ENCODE measurements around the gene CNIH2. TPM values are rescaled to one million over a fixed set of nuclear protein-coding genes. Genes with fewer than 3 reads are reported as not detected.
"Not testable (repeated sequence)": the region's sequence is repeated elsewhere in the genome, so short reads cannot be mapped to it uniquely, and the experiment has no call there.

Gene CNIH2
- total RNA-seq, 4 donors from 2014 or later: not detected

DNA sequence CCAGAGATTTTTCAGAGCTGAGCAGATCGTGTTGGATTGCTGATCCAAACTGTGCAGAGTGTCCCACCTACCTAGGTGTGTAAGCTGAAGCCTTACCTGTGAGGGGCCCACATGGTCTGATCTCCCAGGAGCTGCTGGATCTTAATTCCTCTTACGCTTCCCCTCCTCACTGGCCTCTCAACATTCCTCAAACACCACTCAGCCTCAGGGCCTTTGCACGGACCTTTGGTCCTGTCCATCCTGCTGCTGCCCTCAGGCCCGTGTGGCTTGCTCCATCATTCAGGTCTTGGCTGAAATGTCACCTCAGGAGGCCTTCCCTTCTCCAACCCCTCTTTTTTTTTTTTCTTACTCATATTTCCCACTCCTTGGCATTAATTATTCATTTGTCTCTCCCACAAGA, 30.7 kb upstream of the CNIH2 start:
- no peaks in the 10 kb centered on the region for H3K27me3 ChIP-seq
- no peak for TF ChIP-seq POLR2A (IDR thresholded peaks at IDR 0.05)
- TF ChIP-seq, protein P1, sequence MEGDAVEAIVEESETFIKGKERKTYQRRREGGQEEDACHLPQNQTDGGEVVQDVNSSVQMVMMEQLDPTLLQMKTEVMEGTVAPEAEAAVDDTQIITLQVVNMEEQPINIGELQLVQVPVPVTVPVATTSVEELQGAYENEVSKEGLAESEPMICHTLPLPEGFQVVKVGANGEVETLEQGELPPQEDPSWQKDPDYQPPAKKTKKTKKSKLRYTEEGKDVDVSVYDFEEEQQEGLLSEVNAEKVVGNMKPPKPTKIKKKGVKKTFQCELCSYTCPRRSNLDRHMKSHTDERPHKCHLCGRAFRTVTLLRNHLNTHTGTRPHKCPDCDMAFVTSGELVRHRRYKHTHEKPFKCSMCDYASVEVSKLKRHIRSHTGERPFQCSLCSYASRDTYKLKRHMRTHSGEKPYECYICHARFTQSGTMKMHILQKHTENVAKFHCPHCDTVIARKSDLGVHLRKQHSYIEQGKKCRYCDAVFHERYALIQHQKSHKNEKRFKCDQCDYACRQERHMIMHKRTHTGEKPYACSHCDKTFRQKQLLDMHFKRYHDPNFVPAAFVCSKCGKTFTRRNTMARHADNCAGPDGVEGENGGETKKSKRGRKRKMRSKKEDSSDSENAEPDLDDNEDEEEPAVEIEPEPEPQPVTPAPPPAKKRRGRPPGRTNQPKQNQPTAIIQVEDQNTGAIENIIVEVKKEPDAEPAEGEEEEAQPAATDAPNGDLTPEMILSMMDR (IDR thresholded peaks at IDR 0.05): no peak
- H3K36me3 ChIP-seq: peaks cover 0 to 12% (median 0%) of the 10 kb centered on the region in 3 donors
- H3K4me1 ChIP-seq: no peaks in the 10 kb centered on the region
- no peak for DNase-seq
- no peak overlapping the region for H3K27ac ChIP-seq
- H3K9me3 ChIP-seq: no peaks in the 10 kb centered on the region
- no peak overlapping the region for H3K4me3 ChIP-seq

DNA sequence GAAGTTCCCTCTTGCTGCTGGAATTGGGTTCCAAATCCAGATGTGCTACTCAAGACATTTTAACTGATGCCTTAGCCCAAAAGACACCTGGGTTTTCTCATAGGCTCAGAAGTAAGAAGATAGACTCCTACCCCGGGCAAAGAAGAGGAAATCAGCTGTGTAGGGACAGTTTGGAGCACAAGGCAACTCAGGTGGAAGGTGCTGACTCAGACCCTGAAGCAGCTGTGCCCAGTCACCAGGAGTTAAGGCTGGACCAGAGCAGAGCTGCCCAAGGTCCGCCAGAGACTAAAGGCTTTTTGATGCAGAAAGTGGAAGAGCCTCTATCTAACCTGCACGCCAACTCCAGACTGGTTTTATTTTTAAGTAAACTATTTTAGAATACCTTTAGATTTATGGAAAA, 30.2 kb upstream of the CNIH2 start:
- no peak overlapping the region for H3K4me3 ChIP-seq
- TF ChIP-seq, protein P1 (IDR thresholded peaks at IDR 0.05): no peak
- no peak for TF ChIP-seq POLR2A (IDR thresholded peaks at IDR 0.05)
- no peaks in the 10 kb centered on the region for H3K4me1 ChIP-seq
- H3K27ac ChIP-seq: no peak overlapping the region
- DNase-seq: no peak
- no peaks in the 10 kb centered on the region for H3K9me3 ChIP-seq
- no peaks in the 10 kb centered on the region for H3K27me3 ChIP-seq
- peaks cover 0 to 7% (median 0%) of the 10 kb centered on the region in 3 donors for H3K36me3 ChIP-seq

DNA sequence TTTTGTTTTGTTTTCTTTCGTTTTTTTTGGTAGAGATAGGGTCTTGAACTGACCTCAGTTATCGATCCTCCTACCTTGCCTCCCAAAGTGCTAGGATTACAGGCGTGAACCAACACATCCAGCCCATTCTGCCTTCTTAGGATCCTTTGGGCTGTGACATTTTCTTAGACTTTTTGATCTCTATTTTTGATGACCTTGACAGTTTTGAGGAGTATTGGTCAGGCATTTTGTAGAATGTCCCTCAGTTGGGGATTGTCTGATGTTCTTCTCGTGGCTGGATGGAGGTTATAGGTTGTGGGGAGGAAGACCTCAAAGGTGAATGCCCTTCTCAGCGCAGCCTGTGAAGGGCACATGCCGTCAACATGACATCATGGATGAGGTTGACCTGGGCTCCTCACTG, 29.1 kb upstream of the CNIH2 start:
- TF ChIP-seq POLR2A (IDR thresholded peaks at IDR 0.05): no peak
- TF ChIP-seq, protein P1 (IDR thresholded peaks at IDR 0.05): no peak
- no peak for DNase-seq
- H3K4me1 ChIP-seq: no peaks in the 10 kb centered on the region
- H3K4me3 ChIP-seq: no peak overlapping the region
- no peak overlapping the region for H3K27ac ChIP-seq
- H3K36me3 ChIP-seq: peaks cover 0 to 2% (median 0%) of the 10 kb centered on the region in 3 donors
- H3K27me3 ChIP-seq: no peaks in the 10 kb centered on the region
- no peaks in the 10 kb centered on the region for H3K9me3 ChIP-seq

DNA sequence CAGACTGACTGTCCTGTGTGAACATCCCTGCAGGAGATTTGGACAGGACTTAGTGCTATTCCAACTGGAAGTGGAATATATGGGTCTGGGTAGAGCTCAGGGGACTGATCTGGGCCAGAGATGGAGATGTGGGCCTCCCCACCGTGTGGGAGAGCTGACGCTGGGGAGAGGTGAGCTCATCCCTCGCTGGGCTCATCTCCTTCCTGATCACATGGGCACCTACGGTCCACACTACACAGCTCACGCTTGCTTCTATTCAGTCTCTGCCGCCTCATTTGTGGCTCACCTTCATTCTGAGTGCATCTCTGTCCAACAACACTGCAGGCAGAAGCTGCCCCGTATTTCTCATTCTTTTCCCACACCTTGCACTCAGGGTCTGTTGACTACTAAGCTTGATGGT, 26.2 kb upstream of the CNIH2 start:
- TF ChIP-seq, protein P1 (IDR thresholded peaks at IDR 0.05): no peak
- TF ChIP-seq POLR2A (IDR thresholded peaks at IDR 0.05): no peak
- DNase-seq: no peak
- no peaks in the 10 kb centered on the region for H3K9me3 ChIP-seq

DNA sequence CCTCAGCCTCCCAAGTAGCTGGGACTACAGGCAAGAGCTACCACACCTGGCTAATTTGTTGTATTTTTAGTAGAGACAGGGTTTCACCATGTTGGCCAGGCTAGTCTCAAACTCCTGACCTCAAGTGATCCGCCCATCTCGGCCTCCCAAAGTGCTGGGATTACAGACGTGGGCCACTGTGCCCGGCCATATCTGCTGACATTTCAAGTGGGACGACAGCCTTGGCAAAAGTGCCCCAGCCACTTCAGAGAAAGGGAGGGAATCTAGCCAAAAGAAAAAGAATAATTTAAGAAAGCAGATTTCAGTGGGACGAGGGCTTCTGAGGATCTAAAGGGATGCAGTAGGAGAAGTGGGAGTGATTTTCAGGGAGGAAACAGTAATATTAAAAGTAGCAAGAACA, 24.9 kb upstream of the CNIH2 start:
- not testable (repeated sequence) for H3K27me3 ChIP-seq, H3K4me3 ChIP-seq, H3K36me3 ChIP-seq, H3K9me3 ChIP-seq, DNase-seq, H3K4me1 ChIP-seq, H3K27ac ChIP-seq

More for the DNA sequence above, 26.2 kb upstream of the CNIH2 start:
- no peaks in the 10 kb centered on the region for H3K36me3 ChIP-seq
- H3K4me1 ChIP-seq: peaks cover 0 to 5% (median 1%) of the 10 kb centered on the region in 4 donors
- no peaks in the 10 kb centered on the region for H3K27me3 ChIP-seq
- no peak overlapping the region for H3K4me3 ChIP-seq
- H3K27ac ChIP-seq: no peak overlapping the region

DNA sequence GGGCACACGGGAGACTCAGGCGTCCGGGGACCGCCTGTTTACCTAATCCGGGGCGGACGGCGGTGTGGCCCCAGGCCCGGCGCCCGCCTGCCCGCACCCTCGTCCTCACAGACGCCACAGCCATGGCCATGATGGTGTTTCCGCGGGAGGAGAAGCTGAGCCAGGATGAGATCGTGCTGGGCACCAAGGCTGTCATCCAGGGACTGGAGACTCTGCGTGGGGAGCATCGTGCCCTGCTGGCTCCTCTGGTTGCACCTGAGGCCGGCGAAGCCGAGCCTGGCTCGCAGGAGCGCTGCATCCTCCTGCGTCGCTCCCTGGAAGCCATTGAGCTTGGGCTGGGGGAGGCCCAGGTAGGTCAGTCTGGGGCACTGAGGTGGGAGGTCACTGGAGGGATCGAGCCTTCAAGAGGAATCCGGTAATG, 19.5 kb upstream of the CNIH2 start:
- no peaks in the 10 kb centered on the region for H3K9me3 ChIP-seq
- H3K4me3 ChIP-seq: peak overlapping the region; percentile 86 to 98 (median 93)
- H3K36me3 ChIP-seq: peaks cover 0 to 28% (median 0%) of the 10 kb centered on the region in 3 donors
- H3K27ac ChIP-seq: peak overlapping the region; percentile 74 to 95 (median 84)
- no peaks in the 10 kb centered on the region for H3K27me3 ChIP-seq
- DNase-seq: no peak
- peaks cover 0 to 16% (median 9%) of the 10 kb centered on the region in 4 donors for H3K4me1 ChIP-seq
- TF ChIP-seq, protein P1 (IDR thresholded peaks at IDR 0.05): no peak
- no peak for TF ChIP-seq POLR2A (IDR thresholded peaks at IDR 0.05)

All from Peyer's patch (tissue), 4 donors.